A549 (cell line): ENCODE measurements around the gene HSCB. TPM values are rescaled to one million over a fixed set of nuclear protein-coding genes. Genes with fewer than 3 reads are reported as not detected.
"Not testable (repeated sequence)": the region's sequence is repeated elsewhere in the genome, so short reads cannot be mapped to it uniquely, and the experiment has no call there.

Source experiments
- ATAC-seq, 2 experiments: fragments of 200-7000 bp in 1 of 2; fragments of >200 bp in 1 of 2; cut with Nextera tagmentation in 1 of 2; cut with Tn5 transposase in 1 of 2; 3 replicates each; pipeline versions ENCODE4 v1.8.0 to v1.9.1; 2018 to 2020; ENCODE audit warnings: mild to moderate bottlenecking in 1 of 2, moderate library complexity in 1 of 2
- CTCF ChIA-PET: fragments of 300-600 bp; sonication (Branson Sonifier 250); formaldehyde crosslinking; extraction: SDS; loops from one replicate; lab custom pipeline; 2021; ENCODE audit warnings: antibody characterized with exemption, inconsistent platforms; lab: Yijun Ruan, JAX
- POLR2A ChIA-PET: fragments of 350-600 bp; formaldehyde crosslinking; extraction: SDS; loops from one replicate; lab custom pipeline; 2021; ENCODE audit warnings: antibody characterized with exemption, inconsistent platforms; lab: Yijun Ruan, JAX
- DNase-seq, 2 experiments: peaks; one replicate each; pipeline versions ENCODE4 v3.0.0 to v3.0.0-alpha.2; 2011 to 2016; ENCODE audit warnings: low read depth in 1 of 2, low spot score in 1 of 2
- FAIRE-seq: peaks from 2 replicates; lab custom pipeline; 2011; peaks lifted over from hg19 to GRCh38; lab: Jason Lieb, UNC
- H3K27ac ChIP-seq, 2 experiments: fragments of >200 bp; sonication (Bioruptor Twin); formaldehyde crosslinking; 3 replicates each; pipeline ENCODE4 v1.5.1; 2016 to 2017
- H3K4me1 ChIP-seq: fragments of >200 bp; sonication (Bioruptor Twin); formaldehyde crosslinking; 3 replicates; pipeline ENCODE4 v1.6.1; 2016
- H3K4me2 ChIP-seq: fragments of >200 bp; sonication (Bioruptor Twin); formaldehyde crosslinking; 3 replicates; pipeline ENCODE4 v1.6.1; 2016
- H3K4me3 ChIP-seq: fragments of >200 bp; sonication (Bioruptor Twin); formaldehyde crosslinking; 3 replicates; pipeline ENCODE4 v1.5.1; 2016
- H3K9me3 ChIP-seq: fragments of >200 bp; sonication (Bioruptor Twin); formaldehyde crosslinking; 3 replicates; pipeline ENCODE4 v1.6.1; 2016
- BCL3 ChIP-seq: fragments of >200 bp; sonication (Bioruptor Twin); formaldehyde crosslinking; IDR thresholded peaks from 3 replicates; pipeline ENCODE4 v1.6.1; 2016
- CHD2 ChIP-seq: fragments of 150-350 bp; IDR thresholded peaks from 2 replicates; pipeline ENCODE4 v1.6.1; 2014; ENCODE audit warnings: low read length; ENCODE audit not compliant: partially characterized antibody
- EP300 ChIP-seq, 2 experiments: fragments of >200 bp; sonication (Bioruptor Twin); formaldehyde crosslinking; IDR thresholded peaks; 2 replicates in 1 of 2; 3 replicates in 1 of 2; pipeline ENCODE4 v1.6.1; 2016 to 2017
- FOXS1 ChIP-seq: fragments of 250-450 bp; sonication (Bioruptor Pico); IDR thresholded peaks from 2 replicates; pipeline ENCODE4 v1.5.0; 2020; ENCODE audit warnings: mild to moderate bottlenecking, moderate library complexity
- GATA3 ChIP-seq: IDR thresholded peaks from 2 replicates; pipeline ENCODE4 v1.6.1; 2012; ENCODE audit warnings: borderline replicate concordance
- JUN ChIP-seq, 2 experiments: fragments of >200 bp; sonication (Bioruptor Twin); formaldehyde crosslinking; IDR thresholded peaks; 2 replicates in 1 of 2; 3 replicates in 1 of 2; pipeline ENCODE4 v1.6.1; 2016 to 2017
- JUNB ChIP-seq: fragments of >200 bp; sonication (Bioruptor Twin); formaldehyde crosslinking; IDR thresholded peaks from 2 replicates; pipeline ENCODE4 v1.6.1; 2016
- KDM5A ChIP-seq: fragments of 200-600 bp; sonication (generic); IDR thresholded peaks from 2 replicates; pipeline ENCODE4 v1.6.1; 2016; ENCODE audit warnings: antibody characterized with exemption, mild to moderate bottlenecking
- MAZ ChIP-seq: fragments of 150-350 bp; IDR thresholded peaks from 2 replicates; pipeline ENCODE4 v1.6.1; 2014; ENCODE audit warnings: antibody characterized with exemption, low read depth, low read length, borderline replicate concordance
- PBX3 ChIP-seq: IDR thresholded peaks from 2 replicates; pipeline ENCODE4 v1.6.1; 2012
- PHF8 ChIP-seq: fragments of 200-600 bp; sonication (generic); IDR thresholded peaks from 2 replicates; pipeline ENCODE4 v1.6.1; 2016; ENCODE audit warnings: low read depth, mild to moderate bottlenecking, antibody characterized with exemption, moderate library complexity, borderline replicate concordance
- POLR2A ChIP-seq: IDR thresholded peaks from 2 replicates; pipeline ENCODE4 v1.6.1; 2012; ENCODE audit warnings: mild to moderate bottlenecking, low read length
- RFX5 ChIP-seq: fragments of 450-650 bp; IDR thresholded peaks from 2 replicates; pipeline ENCODE4 v1.7.1; 2014; ENCODE audit warnings: antibody characterized with exemption, mild to moderate bottlenecking, moderate library complexity
- SMC3 ChIP-seq: fragments of >200 bp; sonication (Bioruptor Twin); formaldehyde crosslinking; IDR thresholded peaks from 3 replicates; pipeline ENCODE4 v1.6.1; 2018; ENCODE audit warnings: inconsistent platforms
- SREBF2 ChIP-seq: fragments of 450-650 bp; IDR thresholded peaks from 2 replicates; pipeline ENCODE4 v1.6.1; 2014; ENCODE audit warnings: mild to moderate bottlenecking, moderate library complexity
- TP53 ChIP-seq: fragments of 250-450 bp; sonication (Bioruptor Pico); IDR thresholded peaks from 2 replicates; pipeline ENCODE4 v1.5.0; 2021; ENCODE audit warnings: mild to moderate bottlenecking, moderate library complexity
- WGBS: methylation state at CpG from one replicate; pipeline ENCODE4 v1.1.6; 2017; ENCODE audit errors: missing lambda C conversion rate; 5-methylcytosine and 5-hydroxymethylcytosine counted together
- polyA minus RNA-seq: library from RNA; depleted of rRNA, polyadenylated mRNA; stranded (reverse); fragments of >200 nt; gene quantifications from 2 replicates; pipeline ENCODE4 v1.2.3, GENCODE V29; 2011; rRNA and poly(A)+ RNA removed
- polyA plus RNA-seq, 4 experiments: library from polyadenylated mRNA; depleted of rRNA in 3 of 4; stranded (reverse); fragments of >200 nt; fragmentation: RNase III in 1 of 4; extraction: RNeasy Plus Mini Kit Qiagen cat#74134 plus additional on column Dnase treatment in 1 of 4; gene quantifications; 2 replicates in 3 of 4; 3 replicates in 1 of 4; pipeline ENCODE4 v1.2.3, GENCODE V29; 2011 to 2017
- TF ChIP-seq, protein P1 (sequence below): IDR thresholded peaks from 2 replicates; pipeline ENCODE4 v1.6.1; 2012
- TF ChIP-seq, protein P2 (sequence below): fragments of 450-650 bp; IDR thresholded peaks from 2 replicates; pipeline ENCODE4 v1.6.1; 2014; ENCODE audit warnings: antibody characterized with exemption

Gene HSCB
- polyA plus RNA-seq (2011; rRNA removed), result 20.2 and 22.4 TPM in 2 replicates
- 12.4 and 14.3 TPM in 2 replicates for polyA plus RNA-seq (2012; cell fraction: cytosol; rRNA removed)
- polyA plus RNA-seq (2012; cell fraction: nucleus; rRNA removed), result 5.4 and 7.1 TPM in 2 replicates
- 14.3 to 17.5 TPM (median 17.2 TPM) in 3 replicates for polyA plus RNA-seq (2017; fragmentation: RNase III; extraction: RNeasy Plus Mini Kit Qiagen cat#74134 plus additional on column Dnase treatment)
- 5.8 and 7.8 TPM in 2 replicates for polyA minus RNA-seq

DNA sequence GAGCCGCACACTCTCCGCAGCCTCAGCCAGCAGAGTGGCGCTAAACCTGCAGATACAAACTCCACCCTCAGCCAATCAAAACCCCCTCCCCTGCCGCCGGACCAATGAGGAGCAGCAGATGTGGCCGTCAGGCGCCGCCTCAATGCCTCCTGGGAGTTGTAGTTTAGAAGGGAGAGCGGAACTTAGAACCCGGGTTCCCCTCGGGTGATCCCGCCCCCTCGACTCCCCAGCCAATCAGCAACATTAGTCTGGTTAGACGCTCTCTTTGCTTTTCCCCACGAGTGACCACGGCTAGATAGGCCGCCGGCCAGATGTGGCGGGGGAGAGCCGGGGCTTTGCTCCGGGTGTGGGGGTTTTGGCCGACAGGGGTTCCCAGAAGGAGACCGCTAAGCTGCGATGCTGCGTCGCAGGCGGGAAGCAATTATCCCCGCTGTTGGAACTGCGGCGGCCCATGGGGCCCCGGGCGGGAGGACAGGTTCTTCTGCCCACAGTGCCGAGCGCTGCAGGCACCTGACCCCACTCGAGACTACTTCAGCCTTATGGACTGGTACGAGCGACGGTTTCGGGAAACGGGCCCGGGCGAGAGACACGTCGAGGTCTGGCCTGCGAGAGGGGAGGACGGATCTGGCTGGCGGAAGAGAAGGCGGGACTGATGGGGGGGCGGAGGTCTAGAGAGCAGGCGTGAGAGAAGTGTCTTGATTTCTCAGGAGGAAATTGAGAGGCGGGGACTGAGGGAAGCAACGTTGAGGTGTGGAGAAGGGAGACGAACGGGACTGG is at the start of gene HSCB, which contains the start of gene CHEK2:
Gene HSCB (plus strand): TSS at position 255 of the 777 bp plus-strand sequence. CDS start 57 bp downstream, at position 312.
Gene CHEK2 (minus strand): TSS at position 36 of the 777 bp plus-strand sequence. CDS start 7,099 bp downstream, outside the sequence.
- DNase-seq (peak; percentile 89 to 97), FAIRE-seq (no peak), ATAC-seq (peak; percentile 96 to 98)
- CTCF ChIA-PET, result interaction anchor here (0.8 to 2.7 kb wide), 2 partner anchors 32 to 141 kb away, joined by 3 to 6 read pairs; no protein-coding TSS in a partner anchor
- peaks cover 8% of the 10 kb centered on the region; the same call in 2 of the 3 replicates for H3K4me1 ChIP-seq
- H3K9me3 ChIP-seq, result no peaks in the 10 kb centered on the region
- peak within 1 kb of the TSS; percentile 84 for H3K4me2 ChIP-seq
- H3K27ac ChIP-seq, result peak within 1 kb of the TSS; percentile 91 to 100
- TF ChIP-seq KDM5A (peak; percentile 15; the same call in 1 of the 2 replicates), SMC3 (0 out of 3 replicates have a peak, but pooled peaks have one; percentile 19), FOXS1 (CRISPR knock-in tag) (no peak), RFX5 (no peak), TP53 (CRISPR knock-in tag) (no peak), PHF8 (peak; percentile 73; the same call in 1 of the 2 replicates), CHD2 (no peak), JUNB (no peak), GATA3 (0 out of 2 replicates have a peak, but pooled peaks have one; percentile 27), MAZ (no peak), SREBF2 (no peak), PBX3 (no peak), EP300 (IDR thresholded peaks at IDR 0.05) (no peak), BCL3 (0 out of 3 replicates have a peak, but pooled peaks have one; percentile 42), JUN (IDR thresholded peaks at IDR 0.05) (peak; percentile 47 to 68; a peak in 4 of 5 replicates), POLR2A (peak; percentile 50)
- TF ChIP-seq, protein P1, sequence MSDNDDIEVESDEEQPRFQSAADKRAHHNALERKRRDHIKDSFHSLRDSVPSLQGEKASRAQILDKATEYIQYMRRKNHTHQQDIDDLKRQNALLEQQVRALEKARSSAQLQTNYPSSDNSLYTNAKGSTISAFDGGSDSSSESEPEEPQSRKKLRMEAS, result peak; percentile 68
- TF ChIP-seq, protein P2, sequence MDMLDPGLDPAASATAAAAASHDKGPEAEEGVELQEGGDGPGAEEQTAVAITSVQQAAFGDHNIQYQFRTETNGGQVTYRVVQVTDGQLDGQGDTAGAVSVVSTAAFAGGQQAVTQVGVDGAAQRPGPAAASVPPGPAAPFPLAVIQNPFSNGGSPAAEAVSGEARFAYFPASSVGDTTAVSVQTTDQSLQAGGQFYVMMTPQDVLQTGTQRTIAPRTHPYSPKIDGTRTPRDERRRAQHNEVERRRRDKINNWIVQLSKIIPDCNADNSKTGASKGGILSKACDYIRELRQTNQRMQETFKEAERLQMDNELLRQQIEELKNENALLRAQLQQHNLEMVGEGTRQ, result peak; percentile 56
- H3K4me3 ChIP-seq, result peak within 1 kb of the TSS; percentile 92
- POLR2A ChIA-PET, result no interaction called here
- 3% methylated on average over 18 of the region's 54 CpGs for WGBS

- H3K27ac ChIP-seq, ATAC-seq, POLR2A ChIA-PET, DNase-seq, H3K4me1 ChIP-seq, CTCF ChIA-PET, H3K4me3 ChIP-seq, H3K4me2 ChIP-seq, H3K9me3 ChIP-seq, FAIRE-seq: not testable (repeated sequence)
- WGBS, result 83% methylated on average over 6 of the region's 6 CpGs
Measured at GRCh38 chr22:28693041-28693760, 48.6 kb upstream of the HSCB start.
